Measurements from ENCODE around the gene CFAP47.
"Not testable (repeated sequence)": the region's sequence is repeated elsewhere in the genome, so short reads cannot be mapped to it uniquely, and the experiment has no call there.

Gene CFAP47, protein sequence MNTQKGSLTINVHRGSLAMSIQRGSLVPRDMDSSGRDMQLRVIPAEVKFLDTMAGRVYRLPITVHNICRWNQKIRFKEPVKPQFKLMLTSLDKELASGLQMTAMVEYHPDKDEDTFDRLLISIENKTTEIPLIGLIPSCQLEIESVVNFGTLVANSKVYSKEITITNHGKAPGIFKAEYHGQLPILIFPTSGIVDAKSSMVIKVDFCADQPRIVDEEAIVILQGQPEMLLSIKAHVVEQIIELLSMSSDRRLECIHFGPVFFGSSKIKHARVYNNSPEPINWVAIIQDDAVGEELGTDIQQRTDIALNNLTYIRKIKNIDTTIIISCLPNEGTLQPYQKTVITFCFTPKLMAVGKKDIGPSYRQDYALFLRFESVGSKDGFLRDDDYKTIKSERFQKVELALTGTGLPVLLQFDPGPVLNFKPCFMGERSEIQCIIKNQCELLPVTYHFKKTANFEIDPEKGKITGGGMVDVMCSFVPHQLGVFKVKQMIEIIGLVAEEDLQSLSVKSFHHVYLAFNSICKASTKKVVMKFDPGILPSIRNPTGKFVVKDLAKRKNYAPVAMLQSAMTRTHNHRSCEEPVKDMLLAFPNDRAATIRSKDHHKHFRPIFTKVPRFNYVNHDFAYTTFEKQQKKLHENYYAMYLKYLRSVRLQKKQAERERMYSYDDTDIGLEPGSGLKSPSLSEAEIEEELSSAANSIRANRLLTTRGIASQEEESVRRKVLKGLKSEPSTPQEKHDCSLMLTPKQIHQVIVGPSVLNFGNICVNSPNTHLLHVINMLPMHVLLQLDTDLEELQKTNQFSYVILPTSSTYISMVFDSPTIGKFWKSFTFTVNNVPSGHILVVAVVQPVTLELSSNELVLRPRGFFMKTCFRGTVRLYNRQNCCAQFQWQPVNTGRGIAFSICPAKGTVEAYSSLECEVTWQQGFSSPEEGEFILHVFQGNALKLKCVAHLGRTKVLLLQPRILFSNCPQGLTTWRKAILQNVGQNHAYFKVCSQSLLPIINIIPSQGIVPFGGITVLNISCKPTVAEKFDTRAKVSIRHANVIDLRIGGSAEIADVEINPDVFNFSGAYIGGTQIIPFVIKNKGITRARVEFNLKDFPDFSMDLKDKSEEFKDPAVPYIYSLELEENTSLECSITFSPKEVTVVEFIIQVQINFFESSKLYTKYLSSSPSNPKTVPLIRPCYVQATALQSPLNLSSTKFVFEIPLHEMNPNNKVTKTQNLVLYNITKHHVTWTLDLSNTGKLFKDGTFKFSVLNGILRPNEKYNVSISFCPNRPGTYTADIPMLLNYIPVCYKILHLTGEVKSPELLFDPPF (N-terminal part only)

DNA sequence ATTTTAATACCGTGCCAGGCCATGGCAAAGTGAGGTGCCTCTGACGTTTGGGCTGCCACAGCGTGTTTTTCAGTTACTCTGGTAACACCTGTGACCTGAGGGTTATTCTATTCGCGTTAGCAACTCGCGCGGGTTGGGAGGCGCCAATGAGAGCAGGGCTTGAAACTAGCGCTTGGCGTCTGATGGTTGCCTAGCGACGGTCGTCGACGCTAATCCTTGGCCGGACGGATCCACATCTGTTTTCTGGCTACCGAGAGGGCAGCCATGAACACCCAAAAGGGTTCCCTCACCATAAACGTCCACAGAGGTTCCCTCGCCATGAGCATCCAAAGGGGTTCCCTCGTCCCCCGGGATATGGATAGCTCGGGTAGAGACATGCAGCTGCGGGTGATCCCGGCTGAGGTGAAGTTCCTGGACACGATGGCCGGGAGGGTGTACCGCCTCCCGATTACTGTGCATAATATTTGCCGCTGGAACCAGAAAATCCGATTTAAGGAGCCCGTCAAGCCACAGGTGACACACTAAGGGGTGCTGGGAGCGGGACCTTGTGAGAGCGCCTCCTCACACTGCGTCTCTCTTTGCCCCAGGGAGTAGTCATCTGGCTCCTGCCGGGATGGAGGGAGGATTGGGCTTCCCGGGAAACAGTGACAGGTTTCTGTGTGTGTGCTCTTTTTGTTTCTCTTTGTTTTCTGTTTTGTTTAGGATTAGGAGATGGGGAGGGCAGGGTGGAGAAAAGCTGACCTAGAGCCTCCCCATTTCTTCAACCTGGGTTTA is at the start of gene CFAP47:
TSS of gene CFAP47 (plus strand) at position 199 of the 774 bp plus-strand sequence. CDS start at position 265, 66 bp downstream.
- no peak for DNase-seq

DNA sequence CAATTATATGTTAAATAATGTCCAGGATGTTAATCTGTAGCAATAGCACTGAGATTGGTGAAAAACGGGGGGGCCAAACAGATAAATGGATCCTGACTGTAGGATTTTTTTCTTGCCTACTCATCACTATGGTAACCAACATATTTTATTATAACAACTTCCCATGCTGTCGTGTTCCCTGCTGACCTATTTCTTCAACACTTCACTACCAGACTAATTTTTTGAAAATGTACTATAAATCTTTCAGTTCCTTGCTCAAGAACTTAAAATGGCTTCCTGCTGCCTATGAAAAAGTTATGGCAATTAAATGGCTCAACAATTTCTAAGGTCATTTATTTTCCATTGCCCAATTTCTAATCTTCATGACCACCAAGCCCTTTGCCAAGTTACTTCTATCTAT is 38.9 kb upstream of the CFAP47 start:
- DNase-seq, result no peak

DNA sequence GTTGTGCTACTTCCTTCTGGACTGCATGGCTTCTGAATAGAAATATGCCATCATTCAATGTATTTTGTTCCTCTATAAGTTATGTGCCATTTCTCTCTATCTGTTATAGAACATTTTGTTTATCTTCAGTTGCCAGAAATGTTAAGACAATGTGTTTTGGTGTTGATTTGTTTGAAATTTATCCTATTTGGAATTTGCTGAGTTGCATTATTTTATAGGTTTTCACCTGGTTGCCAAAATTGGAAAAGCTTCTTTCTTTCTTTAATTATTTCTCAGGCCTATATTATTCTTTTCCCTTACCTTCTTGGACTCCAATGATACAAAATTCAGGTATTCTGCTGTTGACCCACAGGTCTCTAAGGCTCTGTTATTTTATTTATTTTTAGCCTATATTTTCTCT is 33.4 kb upstream of the CFAP47 start:
- DNase-seq, result no peak

DNA sequence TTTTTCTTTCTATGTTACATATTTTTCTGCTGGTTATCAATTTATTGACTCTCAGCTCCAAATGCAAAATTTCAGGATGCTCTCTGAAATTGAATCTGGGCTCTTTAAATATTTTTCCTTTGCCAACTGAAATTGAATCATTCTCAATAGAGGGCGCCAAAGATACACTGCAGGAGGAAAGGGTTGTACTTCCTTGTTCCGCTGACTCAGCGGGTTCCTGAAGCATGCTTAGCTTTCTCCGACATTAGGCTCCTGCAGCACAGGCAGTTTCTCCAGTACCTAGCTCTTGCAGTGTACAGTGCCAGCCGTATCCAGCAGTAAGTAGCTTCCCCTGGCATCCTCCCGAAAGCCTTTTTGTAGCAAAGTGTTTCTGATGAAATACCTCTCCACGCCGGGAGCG is 28.8 kb upstream of the CFAP47 start:
- no peak for DNase-seq

DNA sequence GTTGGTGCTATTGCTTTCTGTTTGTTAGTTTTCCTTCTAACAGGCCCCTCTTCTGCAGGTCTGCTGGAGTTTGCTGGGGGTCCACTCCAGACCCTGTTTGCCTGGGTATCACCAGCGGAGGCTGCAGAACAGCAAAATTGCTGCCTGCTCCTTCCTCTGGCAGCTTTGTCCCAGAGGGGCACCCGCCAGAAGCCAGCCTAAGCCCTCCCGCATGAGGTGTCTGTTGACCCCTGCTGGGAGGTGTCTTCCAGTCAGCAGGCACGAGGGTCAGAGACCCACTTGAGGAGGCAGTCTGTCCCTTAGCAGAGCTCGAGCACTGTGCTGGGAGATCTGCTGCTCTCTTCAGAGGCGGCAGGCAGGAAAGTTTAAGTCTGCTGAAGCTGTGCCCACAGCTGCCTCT is 67.3 kb downstream of the CFAP47 start:
- not testable (repeated sequence) for DNase-seq

DNA sequence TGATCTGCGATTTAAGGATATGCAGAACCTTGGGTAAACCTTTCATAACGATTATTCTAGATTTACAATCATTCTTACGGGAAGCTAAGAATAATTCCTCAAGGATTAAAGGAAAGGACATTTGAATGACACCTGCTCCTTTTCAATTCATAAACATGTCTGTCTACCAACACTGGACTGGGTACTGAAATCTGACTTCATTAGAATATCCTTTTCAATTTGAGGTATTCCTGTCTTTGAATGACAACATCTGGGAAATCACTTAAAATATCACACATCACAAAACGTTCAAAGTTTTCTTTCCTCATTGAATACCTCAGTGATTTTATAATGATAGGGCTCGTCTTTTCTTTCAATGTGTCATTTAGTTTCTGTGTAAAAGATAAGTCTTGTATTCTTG is 87.7 kb downstream of the CFAP47 start:
- DNase-seq, result no peak

DNA sequence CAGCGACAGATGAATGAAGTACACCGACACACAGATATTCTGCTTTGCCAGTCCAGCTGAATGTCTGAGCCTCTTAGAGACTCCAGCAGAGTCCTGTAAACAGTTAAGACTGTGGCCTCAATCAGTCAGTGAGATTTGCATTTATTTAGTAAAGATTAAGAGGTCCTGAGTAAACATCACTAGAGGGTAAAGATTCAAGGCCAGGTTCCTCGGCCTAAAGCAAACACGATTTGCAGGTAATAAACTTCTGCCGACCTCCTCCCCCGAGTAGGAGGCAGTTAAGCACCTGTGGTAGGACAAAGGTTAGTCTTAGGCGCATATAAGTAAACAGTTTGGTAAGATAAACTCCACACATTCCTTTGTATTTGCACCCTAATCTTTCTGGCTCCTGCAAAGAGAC is 99.6 kb downstream of the CFAP47 start:
- no peak for DNase-seq

DNA sequence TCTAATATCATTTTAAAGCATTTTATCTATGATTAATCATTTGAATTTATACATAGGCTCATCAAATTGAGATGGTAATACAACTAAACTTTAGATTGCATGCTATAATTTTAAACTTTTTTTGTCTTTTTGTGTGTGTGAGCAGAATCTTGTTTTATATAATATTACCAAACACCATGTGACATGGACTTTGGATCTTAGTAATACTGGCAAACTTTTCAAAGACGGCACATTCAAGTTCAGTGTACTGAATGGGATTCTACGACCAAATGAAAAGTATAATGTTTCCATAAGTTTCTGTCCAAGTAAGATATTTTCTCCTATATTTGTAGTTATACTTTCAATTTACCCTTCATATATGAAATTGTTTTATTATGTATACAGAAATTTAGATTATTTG is 116.0 kb downstream of the CFAP47 start:
- DNase-seq, result no peak

DNA sequence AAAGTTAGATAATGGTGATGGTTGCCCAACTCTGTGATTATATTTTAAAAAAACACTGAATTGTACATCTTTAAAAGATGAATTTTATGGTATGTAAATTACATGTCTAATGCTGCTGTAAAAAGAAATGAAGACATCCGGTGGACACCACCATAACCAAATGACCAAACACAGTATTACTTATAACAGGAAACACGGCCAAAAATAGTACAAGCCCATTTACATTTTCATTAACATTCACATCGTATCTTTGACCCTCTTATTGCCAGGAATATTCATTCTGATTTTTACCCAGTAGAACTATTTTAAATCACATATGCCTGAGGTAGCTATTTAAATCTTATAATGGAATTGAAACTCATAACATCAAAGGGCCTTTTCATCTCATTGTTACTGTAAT is 143.2 kb downstream of the CFAP47 start:
- no peak for DNase-seq

DNA sequence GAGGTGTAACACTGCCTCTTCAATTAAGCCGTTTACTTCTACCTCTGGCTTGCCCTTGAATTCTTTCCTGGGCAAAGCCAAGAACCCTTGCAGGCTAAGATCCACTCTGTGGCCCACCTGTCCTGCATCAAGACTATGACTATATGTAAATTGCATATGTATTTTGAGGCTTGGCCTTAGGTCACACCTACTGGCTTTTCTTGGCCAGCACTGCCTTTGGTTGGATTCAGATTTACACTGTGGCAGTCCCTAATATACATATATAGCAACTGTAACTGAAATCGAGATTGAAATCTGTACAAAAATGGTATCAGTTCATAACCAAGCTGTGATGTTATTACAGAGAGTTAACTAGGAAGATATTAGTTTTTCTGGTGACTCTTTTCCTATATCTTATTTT is 151.5 kb downstream of the CFAP47 start:
- DNase-seq, result no peak

DNA sequence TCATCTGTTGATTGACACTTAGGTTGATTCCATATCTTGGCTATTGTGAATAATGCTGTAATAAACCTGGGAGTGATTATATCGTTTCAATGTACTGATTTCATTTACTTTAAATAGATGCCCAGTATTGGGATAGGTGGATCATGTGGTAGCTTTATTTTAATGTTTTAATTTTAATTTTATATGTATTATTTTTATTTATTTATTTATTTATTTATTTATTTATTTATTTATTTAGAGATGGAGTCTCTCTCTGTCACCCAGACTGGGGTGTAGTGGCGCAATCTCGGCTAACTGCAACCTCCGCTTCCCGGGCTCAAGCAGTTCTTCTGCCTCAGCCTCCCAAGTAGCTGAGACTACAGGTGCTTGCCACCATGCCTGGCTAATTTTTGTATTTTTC is 155.5 kb downstream of the CFAP47 start:
- DNase-seq, result not testable (repeated sequence)

DNA sequence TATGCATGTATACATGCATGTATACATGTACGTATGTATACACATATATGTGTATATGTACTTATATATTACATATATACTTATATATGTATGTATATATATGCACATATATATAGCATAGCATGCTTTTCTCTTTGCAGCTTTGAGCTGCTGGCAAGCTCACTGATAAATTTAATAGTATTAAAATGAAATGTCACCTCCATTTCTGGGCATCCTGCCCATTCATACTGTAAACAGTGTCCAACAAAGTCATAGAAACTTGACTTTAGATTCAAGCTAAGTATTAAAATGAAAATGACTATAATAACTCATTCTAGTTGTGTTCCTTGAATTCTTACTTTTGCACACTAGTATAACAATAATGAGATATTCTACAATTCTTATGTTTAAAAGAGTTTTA is 163.7 kb downstream of the CFAP47 start:
- DNase-seq, result no peak

DNA sequence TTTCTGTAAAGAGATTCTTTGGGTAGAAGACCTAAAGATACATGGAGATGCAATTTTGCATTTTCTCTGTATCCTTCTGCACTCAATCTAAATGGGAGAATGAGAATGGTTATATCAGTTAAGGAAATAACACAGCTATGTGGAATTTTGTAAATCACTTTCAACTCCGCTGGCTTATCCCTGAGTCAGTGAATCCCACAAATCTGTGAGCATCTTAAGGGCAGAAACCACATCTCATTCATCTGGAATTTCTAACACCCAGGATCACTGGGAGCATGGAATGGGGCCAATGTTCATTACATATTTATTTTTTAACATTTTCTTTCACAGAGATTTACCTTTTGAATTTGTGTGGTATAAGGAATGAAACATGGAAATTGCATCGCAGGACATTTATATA is 167.8 kb downstream of the CFAP47 start:
- no peak for DNase-seq

DNA sequence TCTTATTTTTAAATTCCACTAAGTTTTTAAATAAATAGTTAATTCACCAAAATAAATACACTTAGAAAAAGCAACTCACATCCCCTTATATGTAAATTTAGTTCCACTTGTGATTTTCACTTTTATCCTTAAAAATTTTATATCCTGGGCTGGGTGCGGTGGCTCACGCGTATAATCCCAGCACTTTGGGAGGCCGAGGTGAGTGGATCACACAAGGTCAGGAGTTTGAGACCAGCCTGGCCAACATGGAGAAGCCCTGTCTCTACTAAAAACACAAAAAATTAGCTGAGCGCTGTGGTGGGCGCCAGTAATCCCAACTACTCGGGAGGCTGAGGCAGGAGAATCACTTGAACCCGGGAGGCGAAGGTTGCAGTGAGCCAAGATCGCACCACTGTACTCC is 169.4 kb downstream of the CFAP47 start:
- DNase-seq, result not testable (repeated sequence)

DNA sequence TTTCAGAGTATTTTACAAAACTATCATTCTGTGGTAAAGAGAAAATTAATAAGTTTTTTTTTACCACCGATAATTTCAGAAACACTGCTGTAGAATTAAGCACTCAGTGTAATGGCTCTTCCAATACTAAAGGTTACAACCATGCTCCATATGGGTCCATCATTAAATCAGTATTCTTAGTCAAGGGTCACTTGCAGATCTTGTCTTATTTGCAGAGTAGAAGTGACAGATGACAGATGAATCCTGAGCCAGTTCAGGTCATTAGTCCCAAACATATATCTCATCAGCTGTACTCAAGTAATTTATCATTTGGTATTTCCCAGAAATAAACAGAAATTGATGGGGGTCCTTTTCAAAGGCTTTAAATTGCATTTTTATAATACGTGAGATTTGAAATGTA is 182.9 kb downstream of the CFAP47 start:
- no peak for DNase-seq

DNA sequence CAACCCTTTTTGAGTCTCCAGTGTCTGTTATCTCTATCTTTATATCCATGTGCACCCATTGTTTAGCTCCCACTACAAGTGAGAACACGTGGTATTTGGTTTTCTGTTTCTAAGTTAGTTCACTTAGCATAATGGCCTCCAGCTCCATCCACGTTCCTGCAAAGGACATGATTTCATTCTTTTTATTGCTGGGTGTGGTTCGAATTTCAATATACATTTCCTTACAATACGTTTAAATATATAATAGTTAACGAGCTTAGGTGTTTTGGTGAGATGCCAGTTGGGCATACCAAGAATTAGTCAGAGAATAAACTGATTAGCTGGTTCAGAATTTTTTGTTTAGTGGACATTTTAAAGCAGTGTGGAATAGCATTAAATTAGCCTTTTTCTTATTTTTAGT is 196.7 kb downstream of the CFAP47 start:
- DNase-seq, result no peak

DNA sequence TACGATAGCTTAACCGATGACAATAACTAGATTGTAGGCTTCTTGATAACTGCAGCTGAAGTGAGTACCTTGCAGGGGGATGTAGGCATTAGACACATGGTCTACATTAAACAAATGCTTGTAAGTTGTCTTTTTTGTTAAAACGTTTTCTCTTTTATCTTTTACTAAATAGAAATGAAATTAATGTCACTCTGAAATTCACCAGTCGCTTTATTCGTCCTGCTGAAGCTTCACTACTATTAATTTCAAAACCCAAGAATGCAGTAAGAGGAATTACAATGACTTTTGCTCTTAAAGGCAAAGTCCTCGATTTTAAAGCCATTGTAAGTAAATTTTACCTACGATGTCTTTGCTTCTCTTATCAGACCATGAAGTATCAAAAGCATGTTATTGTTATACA is 239.7 kb downstream of the CFAP47 start:
- no peak for DNase-seq

DNA sequence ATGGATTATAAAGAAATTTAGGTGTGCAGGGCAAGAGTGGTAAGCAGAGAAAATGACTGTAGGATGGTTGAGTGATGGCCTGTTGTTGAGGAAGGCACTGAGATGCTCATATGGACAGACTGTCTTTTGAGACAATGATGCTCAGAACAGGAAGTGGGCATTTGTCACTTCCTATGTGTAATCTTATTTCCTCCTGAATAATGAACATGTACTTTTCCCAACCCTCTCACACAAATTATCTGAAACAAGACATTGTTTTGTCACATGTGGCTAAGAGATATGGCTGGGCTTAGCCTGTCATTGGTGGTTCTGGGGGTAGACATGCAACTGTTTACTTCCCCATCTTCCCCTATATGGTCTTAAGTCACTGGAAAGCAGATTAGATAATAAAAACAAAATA is 240.5 kb downstream of the CFAP47 start:
- DNase-seq, result no peak

DNA sequence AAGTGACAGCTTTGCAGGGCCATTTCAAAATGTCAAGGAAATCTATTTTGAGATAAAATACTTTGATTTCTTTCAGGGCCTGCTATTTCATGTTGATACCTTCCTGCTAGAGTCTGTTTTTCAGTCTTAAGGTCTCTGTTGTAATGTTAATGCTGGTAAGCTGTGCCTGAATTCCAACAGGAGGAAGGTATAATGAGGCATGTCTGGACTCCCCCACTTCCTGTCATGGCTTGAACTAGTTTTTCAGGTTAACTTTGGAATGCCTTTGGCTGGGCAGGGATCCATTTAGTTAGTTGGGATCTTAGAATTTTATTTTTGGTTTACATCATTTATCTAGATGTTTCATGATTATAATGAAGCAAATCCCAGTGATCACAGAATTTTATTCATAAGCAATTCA is 279.0 kb downstream of the CFAP47 start:
- DNase-seq, result no peak

DNA sequence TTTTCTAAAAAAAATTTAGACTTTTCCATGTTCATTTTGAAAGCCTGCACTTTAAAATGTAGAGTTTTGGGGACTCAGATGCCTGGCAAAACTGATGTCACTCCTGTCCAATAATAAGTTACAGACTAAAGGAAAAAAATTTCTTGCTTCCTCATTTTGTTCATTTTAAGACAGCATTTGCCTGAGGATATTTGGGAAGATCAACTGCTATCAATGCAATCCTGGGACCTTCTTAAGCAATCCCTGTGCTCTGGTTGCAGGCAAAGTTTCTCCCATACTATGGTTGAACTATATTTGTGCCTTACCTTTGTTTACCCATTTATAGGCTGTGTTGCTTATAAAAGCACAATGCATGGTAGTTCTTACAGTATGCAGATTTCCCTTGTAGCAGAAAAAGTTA is 280.4 kb downstream of the CFAP47 start:
- no peak for DNase-seq

DNA sequence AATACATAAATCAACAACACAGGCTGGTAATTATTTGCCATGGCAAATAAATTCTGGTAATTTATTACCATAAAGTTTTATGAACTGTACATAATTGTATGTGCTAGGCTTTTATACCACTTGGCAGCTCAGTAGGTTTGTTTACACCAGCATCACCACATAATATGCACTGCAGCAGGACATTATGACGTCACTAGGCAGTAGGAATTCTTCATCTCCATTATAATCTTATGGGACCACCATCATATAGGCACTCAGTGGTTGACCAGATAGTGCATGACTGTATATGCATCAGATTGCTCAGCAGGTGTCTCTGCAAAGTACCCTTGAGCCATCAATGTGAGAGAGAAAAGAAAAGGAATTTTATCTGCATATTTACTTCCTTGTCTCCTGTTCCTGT is 295.4 kb downstream of the CFAP47 start:
- DNase-seq, result no peak

DNA sequence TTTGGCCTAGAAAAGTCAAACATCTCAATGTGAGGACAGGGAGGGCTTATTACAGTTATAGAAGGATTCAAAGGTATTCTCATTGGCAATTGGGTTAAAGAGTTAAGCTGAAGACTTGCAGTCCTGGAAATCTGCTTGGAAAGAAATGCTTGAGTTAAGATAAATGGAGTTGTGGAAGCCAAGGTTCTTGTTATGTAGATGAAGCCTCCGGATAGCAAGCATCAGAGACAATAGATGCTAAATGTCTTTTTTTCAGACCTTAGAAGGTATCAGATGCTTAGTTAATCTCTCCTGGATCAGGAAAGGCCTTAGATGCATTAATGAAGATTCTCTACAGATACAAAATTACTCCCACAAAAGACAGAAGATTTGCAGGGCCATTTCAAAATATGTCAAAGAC is 299.3 kb downstream of the CFAP47 start:
- DNase-seq, result no peak

Measured in activated naive CD4-positive, alpha-beta T cell treated with anti-CD3 and anti-CD28 coated beads, Interleukin-2, amount 50 U/mL, for 16 hours (primary cell).